Endodermal cell (in vitro differentiated cells): ENCODE data around the gene RASGRF2. TPM values are rescaled to one million over a fixed set of nuclear protein-coding genes. Genes with fewer than 3 reads are reported as not detected.

Experiments
- DNase-seq: peaks from one replicate; pipeline ENCODE4 v3.0.0-alpha.2; 2017
- H3K27ac ChIP-seq: 2 replicates; pipeline ENCODE4 v1.5.1; 2013; ENCODE audit warnings: mild to moderate bottlenecking, low read depth, low read length, moderate library complexity
- H3K27me3 ChIP-seq: 2 replicates; pipeline ENCODE4 v1.6.1; 2013; ENCODE audit warnings: mild to moderate bottlenecking, low read length, moderate library complexity; ENCODE audit not compliant: insufficient read depth, control insufficient read depth, poor library complexity, severe bottlenecking
- H3K36me3 ChIP-seq: 2 replicates; pipeline ENCODE4 v1.7.0; 2013; ENCODE audit warnings: mild to moderate bottlenecking, low read length, moderate library complexity; ENCODE audit not compliant: control insufficient read depth, insufficient read depth
- H3K4me1 ChIP-seq: one replicate; pipeline ENCODE4 v1.7.0; 2013; ENCODE audit warnings: low read length; ENCODE audit not compliant: control insufficient read depth, insufficient read depth
- H3K4me3 ChIP-seq: 2 replicates; pipeline ENCODE4 v1.5.1; 2013; ENCODE audit warnings: mild to moderate bottlenecking, low read length, moderate library complexity
- H3K9ac ChIP-seq: 2 replicates; pipeline ENCODE4 v1.6.1; 2013; ENCODE audit warnings: mild to moderate bottlenecking, low read length, moderate library complexity; ENCODE audit not compliant: poor library complexity, severe bottlenecking; ENCODE audit errors: extremely low read depth
- H3K9me3 ChIP-seq: 2 replicates; pipeline ENCODE4 v1.6.1; 2013; ENCODE audit warnings: mild to moderate bottlenecking, low read length, moderate library complexity; ENCODE audit not compliant: control insufficient read depth
- H3K27ac Mint-ChIP-seq: 2 replicates; pipeline ENCODE4 v1.8.0; 2020; ENCODE audit warnings: mixed read lengths
- H3K27me3 Mint-ChIP-seq: 2 replicates; pipeline ENCODE4 v1.8.0; 2021; ENCODE audit warnings: mild to moderate bottlenecking, mixed read lengths; ENCODE audit not compliant: insufficient read depth
- H3K36me3 Mint-ChIP-seq: 2 replicates; pipeline ENCODE4 v1.8.0; 2020; ENCODE audit warnings: low read depth, mixed read lengths
- H3K4me1 Mint-ChIP-seq: 2 replicates; pipeline ENCODE4 v1.8.0; 2020; ENCODE audit warnings: mixed read lengths
- H3K4me3 Mint-ChIP-seq: 2 replicates; pipeline ENCODE4 v1.8.0; 2020; ENCODE audit warnings: mild to moderate bottlenecking, moderate library complexity, mixed read lengths
- H3K9me3 Mint-ChIP-seq: 2 replicates; pipeline ENCODE4 v1.8.0; 2020; ENCODE audit warnings: mild to moderate bottlenecking, mixed read lengths
- CTCF ChIP-seq: fragments of 200-600 bp; sonication (generic); conservative IDR thresholded peaks from 2 replicates; pipeline ENCODE4 v1.5.0; 2021; ENCODE audit warnings: antibody characterized with exemption, mild to moderate bottlenecking
- WGBS, 2 experiments: methylation state at CpG; one replicate each; pipeline versions ENCODE4 v1.1.5 to v1.1.7; 2013; ENCODE audit warnings: missing lambda C conversion rate in 2 of 2, mixed read lengths in 1 of 2; ENCODE audit not compliant: insufficient coverage in 1 of 2, insufficient read length in 1 of 2; 5-methylcytosine and 5-hydroxymethylcytosine counted together
- total RNA-seq, 2 donors: library from RNA; stranded (reverse); fragmentation: NEBNext Ultra II Directional in 1 of 2; extraction: Animal tissue kit (Norgen Biotek cat#: 25700) in 1 of 2; gene quantifications; 2 replicates in 1 of 2; 3 replicates in 1 of 2; pipeline ENCODE4 v1.2.1, GENCODE V29; 2021

The RASGRF2 gene
- total RNA-seq, 2 donors from 2014 or later: 0.64 to 14.4 TPM

GRCh38 chr5:81128416-81128815 is 168.3 kb downstream of the RASGRF2 start:
- Mint-ChIP-seq H3K27ac (no peak overlapping the region), H3K36me3 (peaks cover 3% of the 10 kb centered on the region), H3K9me3 (no peaks in the 10 kb centered on the region), H3K27me3 (no peaks in the 10 kb centered on the region), H3K4me1 (peaks cover 35% of the 10 kb centered on the region), H3K4me3 (no peak overlapping the region)
- no peak overlapping the region for H3K9ac ChIP-seq
- peaks cover 25% of the 10 kb centered on the region for H3K4me1 ChIP-seq
- H3K36me3 ChIP-seq: no peaks in the 10 kb centered on the region
- no peaks in the 10 kb centered on the region for H3K27me3 ChIP-seq
- no peak for DNase-seq
- H3K4me3 ChIP-seq: no peak overlapping the region
- H3K27ac ChIP-seq: no peak overlapping the region
- TF ChIP-seq CTCF: no peak
- H3K9me3 ChIP-seq: no peaks in the 10 kb centered on the region
- WGBS, 2 experiments: 97% methylated on average over 5 of the region's 7 CpGs; no CpG with 5 or more reads in 1 of the 2 experiments

- Mint-ChIP-seq H3K9me3 (peaks cover 15% of the 10 kb centered on the region), H3K4me3 (peak overlapping the region; percentile 5), H3K36me3 (peaks cover 15% of the 10 kb centered on the region), H3K27ac (peak overlapping the region; percentile 36), H3K27me3 (no peaks in the 10 kb centered on the region), H3K4me1 (peaks cover 44% of the 10 kb centered on the region)
- Histone ChIP-seq H3K27ac (no peak overlapping the region), H3K36me3 (no peaks in the 10 kb centered on the region), H3K4me3 (peak overlapping the region; percentile 15), H3K4me1 (peaks cover 25% of the 10 kb centered on the region), H3K9me3 (peaks cover 25% of the 10 kb centered on the region), H3K9ac (no peak overlapping the region), H3K27me3 (no peaks in the 10 kb centered on the region)
- TF ChIP-seq CTCF: no peak
- peak; percentile 51 for DNase-seq
- WGBS, 2 experiments: 71% methylated on average over 1 of the region's 1 CpG; no CpG with 5 or more reads in 1 of the 2 experiments
These were observed 172.2 kb downstream of the RASGRF2 start for GRCh38 chr5:81132381-81132780.

- no peaks in the 10 kb centered on the region for H3K27me3 Mint-ChIP-seq
- H3K36me3 ChIP-seq: no peaks in the 10 kb centered on the region
- 80 to 94% methylated on average over 1 to 2 of the region's 2 CpGs for WGBS, 2 experiments
- H3K9ac ChIP-seq: no peak overlapping the region
- peaks cover 53% of the 10 kb centered on the region for H3K4me1 Mint-ChIP-seq
- DNase-seq: no peak
- H3K9me3 ChIP-seq: peaks cover 41% of the 10 kb centered on the region
- no peak overlapping the region for H3K27ac ChIP-seq
- H3K4me1 ChIP-seq: peaks cover 25% of the 10 kb centered on the region
- no peaks in the 10 kb centered on the region for H3K27me3 ChIP-seq
- no peak overlapping the region for H3K4me3 ChIP-seq
- TF ChIP-seq CTCF: no peak
- H3K27ac Mint-ChIP-seq: no peak overlapping the region
- H3K36me3 Mint-ChIP-seq: peaks cover 12% of the 10 kb centered on the region
- H3K9me3 Mint-ChIP-seq: peaks cover 22% of the 10 kb centered on the region
- H3K4me3 Mint-ChIP-seq: no peak overlapping the region
These were observed 173.9 kb downstream of the RASGRF2 start for GRCh38 chr5:81134066-81134465.
